OCI-LY7 (cell line): Measurements from ENCODE around the gene CALD1.

Experiments used
- CTCF ChIP-seq: fragments of 200-600 bp; sonication (generic); conservative IDR thresholded peaks from 2 replicates; pipeline ENCODE4 v1.5.1; 2014; ENCODE audit warnings: mild to moderate bottlenecking, antibody characterized with exemption, low read length, moderate library complexity, mixed read lengths
- EZH2phosphoT487 ChIP-seq: fragments of 200-600 bp; sonication (generic); IDR thresholded peaks from 2 replicates; pipeline ENCODE4 v1.6.1; 2018; ENCODE audit warnings: low read depth, borderline replicate concordance, mild to moderate bottlenecking, mixed run types, antibody characterized with exemption, low read length, moderate library complexity, mixed read lengths

- TF ChIP-seq CTCF (no peak), EZH2phosphoT487 (no peak)
Measured at GRCh38 chr7:134827436-134827835, 48.0 kb downstream of the CALD1 start.
